HepG2 (cell line): ENCODE measurements around the gene BEST3. TPM values are rescaled to one million over a fixed set of nuclear protein-coding genes. Genes with fewer than 3 reads are reported as not detected.
"Not testable (repeated sequence)": the region's sequence is repeated elsewhere in the genome, so short reads cannot be mapped to it uniquely, and the experiment has no call there.

ENCODE experiments used
- ATAC-seq: fragments of 200-7000 bp; cut with Tn5 transposase; 3 replicates; pipeline ENCODE4 v1.9.1; 2020; ENCODE audit warnings: mild to moderate bottlenecking, moderate library complexity
- BruUV-seq: library from RNA; stranded (reverse); fragments of 400-500 nt; replicated peaks from 2 replicates; lab custom pipeline; 2021; lab: Mats Ljungman, UMichigan
- CTCF ChIA-PET: fragments of 300-600 bp; formaldehyde crosslinking; extraction: SDS; loops from one replicate; lab custom pipeline; 2021; ENCODE audit warnings: low total read pairs, inconsistent platforms, low intra/inter-chr PET ratio; lab: Yijun Ruan, JAX
- POLR2A ChIA-PET: fragments of 350-600 bp; sonication (Branson Sonifier 250); formaldehyde crosslinking; loops from one replicate; lab custom pipeline; 2020; ENCODE audit warnings: antibody characterized with exemption, inconsistent platforms; lab: Yijun Ruan, JAX
- DNase-seq: peaks from one replicate; pipeline ENCODE4 v3.0.0-alpha.2; 2015; ENCODE audit warnings: low spot score
- FAIRE-seq: peaks from 3 replicates; lab custom pipeline; 2011; peaks lifted over from hg19 to GRCh38; lab: Jason Lieb, UNC
- H2AFZ ChIP-seq: one replicate; pipeline ENCODE4 v1.6.1; 2011; ENCODE audit warnings: low read length, inconsistent platforms
- H3K27ac ChIP-seq: fragments of 300-600 bp; 3 replicates; pipeline ENCODE4 v1.8.0; 2011; ENCODE audit warnings: mixed run types, mild to moderate bottlenecking, mixed read lengths, low read length, inconsistent platforms; ENCODE audit not compliant: insufficient read depth; ENCODE audit errors: extremely low read length
- H3K27me3 ChIP-seq, 2 experiments: fragments of 200-600 bp in 1 of 2; 2 replicates in 1 of 2; 3 replicates in 1 of 2; pipeline versions ENCODE4 v1.6.0 to v1.8.0; 2011; ENCODE audit warnings: low read length in 2 of 2, mild to moderate bottlenecking in 2 of 2, moderate library complexity in 2 of 2, inconsistent platforms in 1 of 2; ENCODE audit not compliant: insufficient read depth in 2 of 2, control insufficient read depth in 1 of 2
- H3K36me3 ChIP-seq, 2 experiments: fragments of 200-600 bp in 1 of 2; replicated peaks in 1 of 2; 2 replicates in 1 of 2; 3 replicates in 1 of 2; pipeline versions ENCODE4 v1.5.1 to v1.8.0; 2011; ENCODE audit warnings: low read length in 2 of 2, inconsistent platforms in 1 of 2; ENCODE audit not compliant: insufficient read depth in 2 of 2, control insufficient read depth in 1 of 2
- H3K4me1 ChIP-seq: 2 replicates; pipeline ENCODE4 v1.5.1; 2012; ENCODE audit warnings: low read length, inconsistent platforms; ENCODE audit not compliant: insufficient read depth
- H3K4me2 ChIP-seq: 2 replicates; pipeline ENCODE4 v1.6.0; 2011; ENCODE audit warnings: low read depth, low read length, inconsistent platforms
- H3K4me3 ChIP-seq, 3 experiments: fragments of 200-600 bp in 1 of 3; sonication (generic), shearing (Covaris generic) in 1 of 3; replicated peaks in 1 of 3; 2 replicates each; pipeline ENCODE4 v1.5.1; 2011 to 2016; ENCODE audit warnings: low read length in 3 of 3, inconsistent platforms in 2 of 3, low read depth in 2 of 3, mild to moderate bottlenecking in 2 of 3, control low read depth in 1 of 3, mixed read lengths in 1 of 3; ENCODE audit not compliant: insufficient read depth in 1 of 3
- H3K79me2 ChIP-seq: one replicate; pipeline ENCODE4 v1.6.1; 2011; ENCODE audit warnings: low read length, inconsistent platforms; ENCODE audit not compliant: insufficient read depth
- H3K9ac ChIP-seq: 2 replicates; pipeline ENCODE4 v1.6.0; 2011; ENCODE audit warnings: mild to moderate bottlenecking, low read depth, low read length, inconsistent platforms; ENCODE audit not compliant: insufficient read depth
- H3K9me3 ChIP-seq: 2 replicates; pipeline ENCODE4 v1.5.1; 2012; ENCODE audit warnings: mild to moderate bottlenecking, low read length
- H4K20me1 ChIP-seq: 2 replicates; pipeline ENCODE4 v1.6.0; 2011; ENCODE audit warnings: inconsistent platforms, mild to moderate bottlenecking, low read length, moderate library complexity; ENCODE audit not compliant: insufficient read depth
- CEBPB ChIP-seq: IDR thresholded peaks from 2 replicates; pipeline ENCODE4 v1.6.1; 2011; ENCODE audit warnings: low read depth, low read length, improper control_type of control experiment, borderline replicate concordance
- PCBP1 ChIP-seq: fragments of 200-400 bp; formaldehyde crosslinking; IDR thresholded peaks from 2 replicates; pipeline ENCODE4 v1.6.1; 2017; ENCODE audit warnings: mild to moderate bottlenecking, low read depth, low read length, borderline replicate concordance
- ZNF318 ChIP-seq: sonication (generic); formaldehyde crosslinking; IDR thresholded peaks from 2 replicates; pipeline ENCODE4 v1.4.0; 2020; ENCODE audit warnings: mild to moderate bottlenecking, missing genetic modification reagents
- ZNF513 ChIP-seq: sonication (generic); formaldehyde crosslinking; conservative IDR thresholded peaks from 2 replicates; pipeline ENCODE4 v1.5.0; 2020; ENCODE audit warnings: missing genetic modification reagents
- WGBS: methylation state at CpG from one replicate; pipeline ENCODE4 v1.1.6; 2017; ENCODE audit warnings: low lambda C conversion rate; 5-methylcytosine and 5-hydroxymethylcytosine counted together
- in situ Hi-C: cut with HindIII; loops from 2 replicates; pipeline ENCODE4 v1.10.0; 2017; ENCODE audit warnings: low pct_unique_long_range_greater_than_20kb; ENCODE audit not compliant: extremely low pct_ligation_motif_present
- intact Hi-C: fragments of 100-400 bp; cut with micrococcal nuclease; formaldehyde crosslinking; loops from one replicate; pipeline ENCODE4 v1.10.0; 2022; ENCODE audit not compliant: unreplicated experiment
- polyA plus RNA-seq, 8 experiments: library from polyadenylated mRNA; depleted of rRNA in 3 of 8; stranded (reverse) in 7 of 8; unstranded in 1 of 8; fragments of >200 nt; fragmentation: Illumina TruSeq in 4 of 8; extraction: Trizol in 4 of 8; gene quantifications; 2 replicates each; pipeline versions ENCODE4 v1.2.1 to v1.2.3, GENCODE V29; 2011 to 2016; ENCODE audit warnings: low read depth in 4 of 8, missing spikeins in 1 of 8, mixed read lengths in 1 of 8; ENCODE audit not compliant: insufficient read depth in 1 of 8
- total RNA-seq, 5 experiments: library from RNA; depleted of rRNA; stranded (reverse); fragments of >200 nt; fragmentation: Illumina TruSeq; extraction: Trizol; gene quantifications; 2 replicates each; pipeline ENCODE4 v1.2.3, GENCODE V29; 2016; ENCODE audit warnings: low read depth in 1 of 5

BEST3 gene
- total and polyA plus RNA-seq, 2 of the 13 experiments (the other 11 are each of a cell fraction or from before 2014, with no cell fraction given), result not detected

DNA sequence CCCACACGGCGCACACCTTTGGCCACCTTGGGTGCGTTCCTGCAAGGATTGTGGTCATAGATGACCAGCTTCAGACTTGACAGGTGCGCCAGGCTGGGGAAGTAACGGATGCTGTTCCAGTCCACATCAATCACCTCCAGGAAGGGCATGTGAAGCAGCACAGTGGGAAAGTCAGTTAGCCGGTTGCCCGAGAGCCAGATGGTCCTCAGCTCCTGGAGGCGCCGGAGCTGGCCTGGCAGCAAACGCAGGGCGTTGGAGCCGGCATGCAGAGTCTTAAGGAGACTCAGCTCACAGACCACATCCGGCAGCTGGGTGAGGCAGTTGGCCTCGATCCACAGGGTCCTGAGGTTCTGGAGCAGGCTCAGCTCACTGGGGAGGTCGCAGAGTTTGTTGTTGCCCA is 89.0 kb downstream of the BEST3 start (continued):
- no peak for TF ChIP-seq ZNF318
- no peak for TF ChIP-seq PCBP1

- DNase-seq (no peak), ATAC-seq (no peak)
- intact Hi-C loops, result no loop called here
- Histone ChIP-seq H3K9me3 (no peaks in the 10 kb centered on the region), H3K4me2 (no peak overlapping the region), H3K4me3 (no peak overlapping the region), H3K9ac (no peak overlapping the region), H3K27ac (no peak overlapping the region)
- TF ChIP-seq ZNF513 (no peak), CEBPB (0 out of 2 replicates have a peak, but pooled peaks have one; percentile 4)
- TF ChIP-seq, all 625 proteins: peak for 1
- ChIA-PET CTCF (no interaction called here), POLR2A (no interaction called here)
- H3K4me1 ChIP-seq, result no peaks in the 10 kb centered on the region
- 61% methylated on average over 2 of the region's 2 CpGs for WGBS
- no peaks in the 10 kb centered on the region for H4K20me1 ChIP-seq
- H2AFZ ChIP-seq, result no peak overlapping the region
- BruUV-seq, result no TSS peak
- in situ Hi-C loops, result no loop called here
- H3K36me3 ChIP-seq, result no peaks in the 10 kb centered on the region; a peak in 1 of 5 replicates
- FAIRE-seq, result no peak
- H3K79me2 ChIP-seq, result no peaks in the 10 kb centered on the region
- H3K27me3 ChIP-seq, result no peaks in the 10 kb centered on the region
Observed at GRCh38 chr12:69608114-69608513, 91.0 kb downstream of the BEST3 start.

DNA sequence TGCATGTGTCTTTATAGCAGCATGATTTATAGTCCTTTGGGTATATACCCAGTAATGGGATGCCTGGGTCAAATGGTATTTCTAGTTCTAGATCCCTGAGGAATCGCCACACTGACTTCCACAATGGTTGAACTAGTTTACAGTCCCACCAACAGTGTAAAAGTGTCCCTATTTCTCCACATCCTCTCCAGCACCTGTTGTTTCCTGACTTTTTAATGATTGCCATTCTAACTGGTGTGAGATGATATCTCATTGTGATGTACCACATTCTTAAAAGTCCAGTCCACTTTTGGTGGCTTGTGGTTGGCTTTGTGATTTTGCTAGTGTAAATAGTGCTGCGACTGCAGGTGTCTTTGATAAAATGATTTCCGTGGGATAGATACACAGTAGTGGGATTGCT is 94.8 kb downstream of the BEST3 start:
- CTCF ChIA-PET, H3K27me3 ChIP-seq, in situ Hi-C loops, BruUV-seq, FAIRE-seq, H3K9me3 ChIP-seq, DNase-seq, H3K27ac ChIP-seq, H3K79me2 ChIP-seq, intact Hi-C loops, H3K9ac ChIP-seq, H3K4me3 ChIP-seq, POLR2A ChIA-PET, ATAC-seq, H2AFZ ChIP-seq, H3K4me1 ChIP-seq, H3K4me2 ChIP-seq, H4K20me1 ChIP-seq: not testable (repeated sequence)
- H3K36me3 ChIP-seq, result peaks cover 2 to 26% of the 10 kb centered on the region in 2 experiments; a peak in 3 of 5 replicates
- 77% methylated on average over 3 of the region's 3 CpGs for WGBS
